Activated CD8-positive, alpha-beta T cell treated with anti-CD3 and anti-CD28 coated beads, Interleukin-2, amount 10 ng/mL, durations not matched to agents 7 days and 5 days (primary cell): ENCODE measurements around the gene EIF3K. TPM values are rescaled to one million over a fixed set of nuclear protein-coding genes. Genes with fewer than 3 reads are reported as not detected.
"Not testable (repeated sequence)": the region's sequence is repeated elsewhere in the genome, so short reads cannot be mapped to it uniquely, and the experiment has no call there.

ENCODE experiments used
- ATAC-seq: fragments of 150-1000 bp; cut with Tn5 transposase; one replicate; pipeline ENCODE4 v1.10.0; 2021; ENCODE audit warnings: moderate library complexity
- CTCF ChIA-PET: fragments of 350-600 bp; sonication (Branson Sonifier 250); formaldehyde crosslinking; loops from one replicate; lab custom pipeline; 2021; ENCODE audit warnings: antibody characterized with exemption; lab: Charles Lee
- POLR2A ChIA-PET: fragments of 350-600 bp; sonication (Branson Sonifier 250); formaldehyde crosslinking; loops from one replicate; lab custom pipeline; 2021; ENCODE audit warnings: antibody characterized with exemption; lab: Charles Lee
- DNase-seq: peaks from one replicate; pipeline ENCODE4 v3.0.0-alpha.2; 2020
- H3K27ac Mint-ChIP-seq: one replicate; pipeline ENCODE4 v1.8.0; 2021; ENCODE audit warnings: mild to moderate bottlenecking, mixed read lengths
- H3K27me3 Mint-ChIP-seq: one replicate; pipeline ENCODE4 v1.8.0; 2021; ENCODE audit warnings: low read depth, mixed read lengths
- H3K36me3 Mint-ChIP-seq: one replicate; pipeline ENCODE4 v1.8.0; 2021; ENCODE audit warnings: low read depth, mixed read lengths
- H3K4me1 Mint-ChIP-seq: one replicate; pipeline ENCODE4 v1.8.0; 2021; ENCODE audit warnings: low read depth, mixed read lengths
- H3K4me3 Mint-ChIP-seq: one replicate; pipeline ENCODE4 v1.8.0; 2021; ENCODE audit warnings: mild to moderate bottlenecking, mixed read lengths
- H3K9me3 Mint-ChIP-seq: one replicate; pipeline ENCODE4 v1.8.0; 2022; ENCODE audit warnings: mixed read lengths; ENCODE audit not compliant: insufficient read depth
- total RNA-seq, 2 experiments: library from RNA; stranded (reverse); gene quantifications; one replicate each; pipeline ENCODE4 v1.2.3, GENCODE V29; 2021

The EIF3K gene
- total RNA-seq, 2 experiments from 2014 or later = 325 to 352 TPM

- no peaks in the 10 kb centered on the region for H3K27me3 Mint-ChIP-seq
- peaks cover 60% of the 10 kb centered on the region for H3K36me3 Mint-ChIP-seq
- no peaks in the 10 kb centered on the region for H3K9me3 Mint-ChIP-seq
- ChIA-PET CTCF (no interaction called here), POLR2A (no interaction called here)
- H3K27ac Mint-ChIP-seq = no peak overlapping the region
- ATAC-seq = no peak
- DNase-seq = no peak
- peaks cover 7% of the 10 kb centered on the region for H3K4me1 Mint-ChIP-seq
- H3K4me3 Mint-ChIP-seq = no peak overlapping the region
Measured at GRCh38 chr19:38596057-38596981, 22.7 kb upstream of the EIF3K start.

- no peak overlapping the region for H3K27ac Mint-ChIP-seq
- no peak for ATAC-seq
- DNase-seq = no peak
- H3K4me3 Mint-ChIP-seq = no peak overlapping the region
- H3K27me3 Mint-ChIP-seq = no peaks in the 10 kb centered on the region
- ChIA-PET CTCF (no interaction called here), POLR2A (no interaction called here)
- no peaks in the 10 kb centered on the region for H3K9me3 Mint-ChIP-seq
- peaks cover 60% of the 10 kb centered on the region for H3K36me3 Mint-ChIP-seq
- peaks cover 7% of the 10 kb centered on the region for H3K4me1 Mint-ChIP-seq
Measured at GRCh38 chr19:38597075-38597474, 21.9 kb upstream of the EIF3K start.

GRCh38 chr19:38599722-38600121, 19.3 kb upstream of the EIF3K start:
- H3K27ac Mint-ChIP-seq = no peak overlapping the region
- H3K4me1 Mint-ChIP-seq = peaks cover 7% of the 10 kb centered on the region
- H3K27me3 Mint-ChIP-seq = no peaks in the 10 kb centered on the region
- no peak overlapping the region for H3K4me3 Mint-ChIP-seq
- ATAC-seq = no peak
- H3K9me3 Mint-ChIP-seq = no peaks in the 10 kb centered on the region
- ChIA-PET CTCF (no interaction called here), POLR2A (interaction anchor here (0.6 kb wide), 1 partner anchor 61 kb away, joined by 4 read pairs; no protein-coding TSS in a partner anchor)
- H3K36me3 Mint-ChIP-seq = peaks cover 44% of the 10 kb centered on the region
- DNase-seq = no peak

GRCh38 chr19:38602856-38603255, 16.1 kb upstream of the EIF3K start:
- H3K4me1 Mint-ChIP-seq, ATAC-seq, H3K9me3 Mint-ChIP-seq: not testable (repeated sequence)

DNA sequence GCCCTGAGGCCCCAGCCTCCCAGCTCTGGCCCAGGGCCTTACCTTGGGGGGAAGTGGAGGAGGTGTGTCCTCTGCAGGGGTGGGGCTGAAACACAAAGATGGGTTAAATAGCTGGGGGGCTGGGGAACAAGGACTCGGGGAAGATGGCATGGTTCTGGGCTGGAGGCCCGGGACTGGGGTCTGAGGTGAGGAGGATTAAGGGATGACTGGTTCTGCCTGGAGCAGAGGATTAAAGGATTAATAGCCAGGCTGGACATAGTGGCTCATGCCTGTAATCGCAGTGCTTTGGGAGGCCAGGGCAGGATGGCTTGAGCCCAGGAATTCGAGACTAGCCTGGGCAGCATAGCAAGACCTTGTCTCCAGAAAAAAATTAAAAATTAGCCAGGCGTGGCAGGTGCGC, 12.9 kb upstream of the EIF3K start:
- H3K4me3 Mint-ChIP-seq = no peak overlapping the region
- CTCF ChIA-PET = interaction anchor here (1.0 kb wide), 1 partner anchor 61 kb away, joined by 3 read pairs; no protein-coding TSS in a partner anchor
- H3K9me3 Mint-ChIP-seq = no peaks in the 10 kb centered on the region
- no peak overlapping the region for H3K27ac Mint-ChIP-seq
- H3K36me3 Mint-ChIP-seq = peaks cover 53% of the 10 kb centered on the region
- POLR2A ChIA-PET = no interaction called here
- DNase-seq = no peak
- H3K4me1 Mint-ChIP-seq = no peaks in the 10 kb centered on the region
- H3K27me3 Mint-ChIP-seq = no peaks in the 10 kb centered on the region
- ATAC-seq = no peak

More at GRCh38 chr19:38602856-38603255, 16.1 kb upstream of the EIF3K start:
- peaks cover 39% of the 10 kb centered on the region for H3K36me3 Mint-ChIP-seq
- POLR2A ChIA-PET, H3K27ac Mint-ChIP-seq, CTCF ChIA-PET, H3K4me3 Mint-ChIP-seq, DNase-seq, H3K27me3 Mint-ChIP-seq: not testable (repeated sequence)

GRCh38 chr19:38614289-38614688, 4.7 kb upstream of the EIF3K start:
- peaks cover 49% of the 10 kb centered on the region for H3K4me1 Mint-ChIP-seq
- ATAC-seq (no peak), DNase-seq (no peak)
- H3K27me3 Mint-ChIP-seq = no peaks in the 10 kb centered on the region
- ChIA-PET CTCF (no interaction called here), POLR2A (no interaction called here)
- H3K9me3 Mint-ChIP-seq = no peaks in the 10 kb centered on the region
- no peak overlapping the region for H3K4me3 Mint-ChIP-seq
- peaks cover 64% of the 10 kb centered on the region for H3K36me3 Mint-ChIP-seq
- no peak overlapping the region for H3K27ac Mint-ChIP-seq

- ATAC-seq = no peak
Measured at GRCh38 chr19:38615007-38615581, 3.9 kb upstream of the EIF3K start.

DNA sequence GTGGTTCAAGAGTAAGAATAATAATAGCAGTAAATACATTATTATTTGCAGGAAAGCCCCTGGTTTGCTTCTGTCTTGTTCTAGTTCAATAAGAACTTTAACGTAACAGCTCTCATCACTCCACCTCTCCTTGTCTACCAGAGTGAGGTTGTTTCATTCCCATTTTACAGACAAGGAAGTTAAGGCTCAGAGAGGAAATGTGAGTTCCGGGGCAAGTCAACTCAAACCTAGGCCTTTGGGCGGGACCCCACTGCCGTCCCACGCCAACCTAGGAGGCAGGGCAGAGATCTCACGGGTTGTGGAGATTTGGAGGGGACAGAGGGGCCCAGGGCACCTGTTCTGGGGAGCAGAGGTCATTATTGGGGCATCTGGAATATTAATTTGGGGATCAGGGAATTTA, 2.7 kb upstream of the EIF3K start:
- ATAC-seq = no peak
- Mint-ChIP-seq H3K27ac (peak overlapping the region; percentile 99), H3K9me3 (no peaks in the 10 kb centered on the region), H3K36me3 (peaks cover 55% of the 10 kb centered on the region), H3K27me3 (no peaks in the 10 kb centered on the region), H3K4me3 (peak overlapping the region; percentile 100), H3K4me1 (peaks cover 59% of the 10 kb centered on the region)
- ChIA-PET CTCF (interaction anchor here (1.3 kb wide), 1 partner anchor 214 kb away, joined by 3 read pairs; the partner anchor contains the start of gene FAM98C), POLR2A (no interaction called here)
- no peak for DNase-seq

More at GRCh38 chr19:38615007-38615581, 3.9 kb upstream of the EIF3K start:
- ChIA-PET POLR2A (no interaction called here), CTCF (interaction anchor here (1.3 kb wide), 1 partner anchor 212 kb away, joined by 3 read pairs; the partner anchor contains the start of gene FAM98C)
- DNase-seq = no peak
- peaks cover 60% of the 10 kb centered on the region for H3K36me3 Mint-ChIP-seq
- H3K9me3 Mint-ChIP-seq = no peaks in the 10 kb centered on the region
- peak overlapping the region; percentile 43 for H3K4me3 Mint-ChIP-seq
- H3K27me3 Mint-ChIP-seq = no peaks in the 10 kb centered on the region
- H3K4me1 Mint-ChIP-seq = peaks cover 54% of the 10 kb centered on the region
- H3K27ac Mint-ChIP-seq = peak overlapping the region; percentile 33

DNA sequence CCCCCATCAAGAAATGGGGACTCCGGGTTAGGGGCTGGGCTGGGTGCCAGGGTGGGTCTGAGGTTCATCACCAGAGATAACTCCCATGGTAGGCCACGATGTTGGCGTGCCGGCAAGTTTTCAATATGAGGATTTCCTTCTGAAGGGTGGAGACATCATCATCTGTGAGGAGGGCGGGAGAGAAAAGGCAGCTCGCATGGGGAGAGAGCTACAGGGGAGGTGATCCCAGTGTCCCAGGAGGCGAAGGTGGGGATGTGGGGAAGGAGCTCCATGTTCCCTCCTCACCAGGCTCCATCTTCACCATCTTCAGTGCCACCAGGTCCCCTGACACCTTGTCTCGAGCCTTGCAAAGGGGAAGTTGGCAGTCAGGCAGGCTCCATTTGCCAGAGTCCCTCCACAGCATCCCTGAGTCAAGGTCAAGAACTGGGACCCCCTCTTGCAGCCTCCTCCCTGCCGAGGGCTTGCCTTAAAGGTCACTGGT, 1.7 kb upstream of the EIF3K start:
- no peaks in the 10 kb centered on the region for H3K9me3 Mint-ChIP-seq
- H3K4me3 Mint-ChIP-seq = peak overlapping the region; percentile 100
- peak overlapping the region; percentile 99 for H3K27ac Mint-ChIP-seq
- DNase-seq (peak; percentile 48), ATAC-seq (peak; percentile 6)
- peaks cover 60% of the 10 kb centered on the region for H3K36me3 Mint-ChIP-seq
- H3K4me1 Mint-ChIP-seq = peaks cover 62% of the 10 kb centered on the region
- ChIA-PET POLR2A (interaction anchor here (0.6 to 0.9 kb wide), 2 partner anchors 79 to 1701 kb away, joined by 3 read pairs; partner anchors contain the start of gene ZNF568), CTCF (interaction anchor here (0.6 to 5.7 kb wide), 9 partner anchors 18 to 569 kb away, joined by 3 to 65 read pairs (median 14); partner anchors contain the start of genes FAM98C, MRPS12 and SARS2)
- H3K27me3 Mint-ChIP-seq = no peaks in the 10 kb centered on the region

DNA sequence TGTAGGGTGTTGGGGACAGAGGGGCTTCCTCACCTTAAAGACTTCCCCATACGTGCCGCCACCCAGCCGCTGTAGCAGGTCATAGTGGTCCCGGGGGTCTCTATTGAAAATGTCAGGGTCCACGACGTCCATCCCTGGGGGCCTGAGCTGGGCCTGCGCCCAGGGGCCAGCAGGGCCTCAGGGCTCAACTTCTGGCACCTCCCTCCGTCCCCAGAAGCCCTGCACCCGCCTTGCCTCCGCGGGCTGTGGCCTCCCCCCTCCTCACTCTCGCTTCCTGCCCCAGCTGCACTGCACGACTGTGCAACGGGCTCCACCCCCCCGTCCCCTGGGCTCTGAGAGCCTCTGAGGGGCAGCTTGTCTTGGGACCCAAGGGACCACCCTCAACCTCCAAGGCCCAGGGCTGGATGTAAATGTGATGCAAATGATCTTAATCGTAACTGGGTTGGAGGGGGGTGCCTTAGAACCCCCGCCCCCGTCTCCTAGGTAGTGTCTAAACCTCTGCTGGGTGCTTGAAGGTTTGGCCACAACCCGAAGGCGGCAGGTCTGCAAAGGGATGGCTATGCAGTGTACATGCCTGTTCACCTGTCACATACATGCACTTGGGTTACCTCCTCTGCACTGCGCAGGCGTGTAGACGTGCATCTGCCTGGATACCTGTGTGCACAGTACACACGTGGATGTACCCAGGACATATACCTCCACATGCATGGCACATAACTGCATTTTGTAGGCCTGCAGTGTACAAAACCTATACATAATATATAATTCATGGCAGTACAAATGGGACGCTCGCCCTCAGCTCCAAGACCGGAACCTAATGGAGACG, 1.0 kb upstream of the EIF3K start, which contains the start of gene MAP4K1:
MAP4K1 (minus strand) TSS at position 190 of the 826 bp plus-strand sequence; CDS start at position 132, 58 bp downstream.
- Mint-ChIP-seq H3K4me1 (peaks cover 57% of the 10 kb centered on the region), H3K4me3 (peak within 1 kb of the TSS; percentile 100), H3K27ac (peak within 1 kb of the TSS; percentile 99), H3K27me3 (no peaks in the 10 kb centered on the region), H3K9me3 (no peaks in the 10 kb centered on the region), H3K36me3 (peaks cover 56% of the 10 kb centered on the region)
- DNase-seq = peak; percentile 85
- ChIA-PET POLR2A (interaction anchor here (0.6 to 1.7 kb wide), 4 partner anchors 29 to 344 kb away, joined by 3 to 5 read pairs (median 4); partner anchors contain the start of gene ACTN4), CTCF (interaction anchor here (0.6 to 5.7 kb wide), 14 partner anchors 17 to 570 kb away, joined by 3 to 65 read pairs (median 6); partner anchors contain the start of genes ECH1, FAM98C, MRPS12 and NFKBIB)
- ATAC-seq = peak; percentile 66
